Aorta (tissue), 5 donors: ENCODE results near the gene AADACL4. TPM values are rescaled to one million over a fixed set of nuclear protein-coding genes. Genes with fewer than 3 reads are reported as not detected.

Source experiments
- ATAC-seq: fragments of 200-7000 bp; cut with Tn5 transposase; one replicate; pipeline ENCODE4 v1.9.1; 2022; ENCODE audit warnings: moderate library complexity; ENCODE audit not compliant: low FRiP score
- DNase-seq, 2 donors: peaks; one replicate each; pipeline ENCODE4 v3.0.0-alpha.2; 2020
- H3K27ac ChIP-seq, 2 donors: one replicate each; pipeline ENCODE4 v1.5.1; 2013; ENCODE audit warnings: low read length in 2 of 2, mild to moderate bottlenecking in 2 of 2, moderate library complexity in 2 of 2, control low read depth in 1 of 2, inconsistent platforms in 1 of 2, low read depth in 1 of 2
- H3K27me3 ChIP-seq, 2 donors: one replicate each; pipeline ENCODE4 v1.6.1; 2013; ENCODE audit warnings: control low read depth in 1 of 2, low read length in 1 of 2, mild to moderate bottlenecking in 1 of 2, moderate library complexity in 1 of 2; ENCODE audit not compliant: insufficient read depth in 2 of 2, control insufficient read depth in 1 of 2
- H3K36me3 ChIP-seq, 2 donors: one replicate each; pipeline ENCODE4 v1.6.1; 2013; ENCODE audit warnings: control low read depth in 1 of 2, low read length in 1 of 2, mild to moderate bottlenecking in 1 of 2; ENCODE audit not compliant: insufficient read depth in 2 of 2, control insufficient read depth in 1 of 2
- H3K4me1 ChIP-seq, 2 donors: one replicate each; pipeline ENCODE4 v1.6.1; 2013; ENCODE audit warnings: low read length in 2 of 2, control low read depth in 1 of 2, mild to moderate bottlenecking in 1 of 2, moderate library complexity in 1 of 2; ENCODE audit not compliant: insufficient read depth in 2 of 2, control insufficient read depth in 1 of 2
- H3K4me3 ChIP-seq, 2 donors: one replicate each; pipeline ENCODE4 v1.5.1; 2013; ENCODE audit warnings: low read length in 2 of 2, control low read depth in 1 of 2, mild to moderate bottlenecking in 1 of 2
- H3K9me3 ChIP-seq: one replicate; pipeline ENCODE4 v1.6.1; 2013; ENCODE audit warnings: mild to moderate bottlenecking, low read length; ENCODE audit not compliant: control insufficient read depth
- WGBS, 2 donors: extraction: QIAGEN DNeasy Blood & Tissue Kit; methylation state at CpG; one replicate each; pipeline ENCODE4 v1.1.7; 2013; 5-methylcytosine and 5-hydroxymethylcytosine counted together
- intact Hi-C, 2 donors: fragments of 100-400 bp; cut with DNase I; formaldehyde crosslinking; loops; one replicate each; pipeline versions ENCODE4 v1.14.2 to v1.15.0; 2022
- polyA plus RNA-seq, 2 donors: library from polyadenylated mRNA; stranded (reverse); fragments of 200-250 nt; gene quantifications; one replicate each; pipeline ENCODE4 v1.2.3, GENCODE V29; 2013
- total RNA-seq, 2 donors: library from RNA; stranded (reverse); fragmentation: NEBNext Ultra II Directional; extraction: Animal tissue kit (Norgen Biotek cat#: 25700); gene quantifications; one replicate each; pipeline ENCODE4 v1.2.1, GENCODE V29; 2021
- donor health status: healthy with polysubstance abuse.
- donor health status: Bipolar disorder and iron deficiency.
- donor health status: DM: no; HTN: no; CAD: no.
- donor health status: DM: no; HTN: no; CAD: no.
- donor health status: DM: yes; HTN: yes; CAD: no.

AADACL4 gene
- total and polyA plus RNA-seq, 4 donors, result not detected

DNA sequence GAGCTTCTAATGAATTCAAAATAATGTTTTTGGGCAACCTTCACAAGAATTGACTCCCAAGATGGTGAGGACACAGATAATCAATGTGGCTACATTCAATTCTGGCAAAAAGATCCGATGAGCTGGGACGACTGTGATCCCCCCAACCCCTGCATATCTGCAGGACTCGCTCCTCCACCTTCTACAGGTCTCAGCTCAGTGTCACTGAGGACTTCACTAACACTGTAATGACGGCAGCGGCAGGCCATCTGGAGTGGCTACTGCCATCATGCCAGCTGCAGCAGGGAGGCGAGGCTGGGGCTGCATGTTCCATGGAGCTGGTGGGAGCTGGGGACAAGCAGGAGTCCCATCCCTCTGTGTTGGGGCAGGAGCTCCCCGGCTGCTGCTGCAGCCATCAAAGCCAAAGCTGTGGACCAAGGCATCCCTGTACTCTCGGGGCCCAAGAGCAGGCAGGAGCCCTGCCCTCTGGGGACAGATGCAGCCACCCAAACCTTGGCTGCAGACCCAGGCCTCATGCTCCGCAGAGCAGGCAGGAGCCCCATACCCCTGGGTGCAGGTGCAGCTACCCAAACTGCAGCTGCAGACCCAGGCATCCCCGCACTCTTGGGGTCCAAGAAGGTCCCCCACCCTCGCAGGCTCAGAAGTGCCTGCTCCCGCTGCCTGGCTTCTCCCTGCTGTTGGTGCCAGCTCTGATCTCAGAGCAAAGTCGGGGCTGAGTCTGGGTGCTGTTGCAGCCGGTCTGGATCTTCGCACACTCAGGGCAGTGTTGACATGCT is 13.7 kb upstream of the AADACL4 start:
- no peaks in the 10 kb centered on the region for H3K9me3 ChIP-seq
- no peaks in the 10 kb centered on the region for H3K27me3 ChIP-seq
- H3K4me3 ChIP-seq, result no peak overlapping the region
- 58 to 66% methylated on average over 15 of the region's 15 CpGs for WGBS, 2 donors
- ATAC-seq (no peak), DNase-seq (no peak)
- no peaks in the 10 kb centered on the region for H3K36me3 ChIP-seq
- intact Hi-C loops, result no loop called here
- no peaks in the 10 kb centered on the region for H3K4me1 ChIP-seq
- no peak overlapping the region for H3K27ac ChIP-seq

DNA sequence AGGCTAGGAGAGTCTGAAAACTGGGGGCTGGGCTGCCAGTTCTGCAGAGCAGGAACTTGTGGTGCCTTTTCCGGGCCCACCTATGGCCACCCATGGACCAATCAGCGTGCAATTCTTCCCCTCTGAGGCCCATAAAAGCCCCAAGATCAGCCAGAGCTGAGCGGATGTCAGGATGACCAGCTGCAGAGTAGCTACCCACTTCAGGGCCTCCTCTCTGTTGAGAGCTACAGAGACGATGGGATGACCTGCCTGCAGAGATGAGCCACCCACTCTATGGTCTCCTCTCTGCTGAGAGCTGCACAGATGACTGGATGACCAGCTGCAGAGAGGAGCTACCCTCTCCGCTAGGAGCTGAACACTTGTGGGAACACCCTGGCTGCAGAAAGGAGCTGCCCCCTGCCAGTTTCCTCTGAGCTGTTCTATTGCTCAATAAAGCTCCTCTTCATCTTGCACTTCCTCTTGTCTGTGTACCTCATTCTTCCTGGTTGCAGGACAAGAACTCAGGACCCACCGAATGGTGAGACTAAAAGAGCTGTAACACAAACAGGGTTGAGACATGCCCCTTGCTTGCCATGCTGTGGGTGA is 12.8 kb upstream of the AADACL4 start:
- ATAC-seq (no peak), DNase-seq (no peak)
- H3K4me3 ChIP-seq, result no peak overlapping the region
- no peaks in the 10 kb centered on the region for H3K9me3 ChIP-seq
- no peaks in the 10 kb centered on the region for H3K27me3 ChIP-seq
- intact Hi-C loops, result no loop called here
- no peak overlapping the region for H3K27ac ChIP-seq
- H3K4me1 ChIP-seq, result no peaks in the 10 kb centered on the region
- WGBS, 2 donors, result 76 to 87% methylated on average over 6 of the region's 6 CpGs
- no peaks in the 10 kb centered on the region for H3K36me3 ChIP-seq

DNA sequence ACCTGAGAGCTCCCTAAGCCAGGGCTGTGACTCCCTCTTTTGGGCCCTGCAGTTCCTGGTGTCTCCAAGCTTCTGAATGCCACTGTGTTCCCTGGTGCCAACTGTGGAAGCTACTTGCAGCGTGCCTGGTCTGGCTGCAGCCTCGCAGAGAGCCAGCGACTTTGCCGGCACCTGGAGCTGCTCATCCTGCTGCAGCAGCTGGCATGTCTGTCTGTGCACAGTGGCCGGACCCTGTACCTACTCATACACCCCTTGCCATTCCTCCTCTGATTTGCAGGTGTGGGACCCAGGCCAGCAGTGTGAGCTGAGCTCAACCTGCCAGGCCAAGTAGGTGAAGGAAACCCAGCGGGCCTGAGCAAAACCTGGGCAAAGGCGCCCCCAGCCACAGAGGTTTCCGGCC is 12.3 kb upstream of the AADACL4 start:
- H3K4me3 ChIP-seq, result no peak overlapping the region
- WGBS, 2 donors, result 95% methylated on average over 8 of the region's 8 CpGs
- H3K4me1 ChIP-seq, result no peaks in the 10 kb centered on the region
- ATAC-seq, result no peak
- no peak for DNase-seq
- no peaks in the 10 kb centered on the region for H3K27me3 ChIP-seq
- H3K36me3 ChIP-seq, result no peaks in the 10 kb centered on the region
- H3K9me3 ChIP-seq, result no peaks in the 10 kb centered on the region
- H3K27ac ChIP-seq, result no peak overlapping the region
- intact Hi-C loops, result no loop called here

- Histone ChIP-seq H3K36me3 (no peaks in the 10 kb centered on the region), H3K4me3 (no peak overlapping the region), H3K27ac (no peak overlapping the region), H3K9me3 (no peaks in the 10 kb centered on the region), H3K4me1 (no peaks in the 10 kb centered on the region), H3K27me3 (no peaks in the 10 kb centered on the region)
- no peak for ATAC-seq
- 77% methylated on average over 8 of the region's 8 CpGs for whole genome bisulfite sequencing, 2 donors
- intact Hi-C loops, result no loop called here
- DNase-seq, result no peak
Observed at GRCh38 chr1:12634156-12634555, 9.7 kb upstream of the AADACL4 start.

DNA sequence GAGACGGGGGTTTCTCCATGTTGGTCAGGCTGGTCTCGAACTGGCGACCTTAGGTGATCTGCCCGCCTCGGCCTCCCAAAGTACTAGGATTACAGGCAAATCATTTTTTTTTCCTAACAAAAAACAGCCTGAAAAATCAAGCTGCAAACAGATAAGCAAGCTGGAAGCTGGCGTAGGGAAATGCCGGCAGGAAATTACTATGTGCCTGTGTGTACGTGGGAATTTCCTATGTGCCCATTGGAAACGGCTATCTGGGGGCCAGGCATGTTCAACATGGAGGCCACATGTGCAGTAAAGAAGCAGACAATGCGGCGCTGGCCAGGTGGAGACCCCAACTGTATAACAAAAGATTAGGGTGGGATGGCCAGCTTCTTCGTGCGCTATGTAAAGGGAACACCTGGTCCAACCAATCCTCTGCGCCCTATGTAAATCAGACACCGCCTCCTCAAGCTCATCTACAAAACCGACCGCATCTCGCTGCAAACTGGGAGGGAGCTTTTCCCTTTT is 9.1 kb upstream of the AADACL4 start:
- Histone ChIP-seq H3K9me3 (no peaks in the 10 kb centered on the region), H3K4me1 (no peaks in the 10 kb centered on the region), H3K27me3 (no peaks in the 10 kb centered on the region), H3K4me3 (no peak overlapping the region), H3K27ac (no peak overlapping the region), H3K36me3 (no peaks in the 10 kb centered on the region)
- WGBS, 2 donors, result 87 to 92% methylated on average over 18 of the region's 18 CpGs
- ATAC-seq, result no peak
- intact Hi-C loops, result loop anchor here in 1 of 2 donors (5.0 kb wide), 1 partner anchor 322 kb away; no protein-coding TSS in a partner anchor
- DNase-seq, result no peak

GRCh38 chr1:12636098-12636950 is 7.6 kb upstream of the AADACL4 start:
- peak; percentile 63 for ATAC-seq
- no peak overlapping the region for H3K4me3 ChIP-seq
- DNase-seq, result peak; percentile 62 to 82
- no peaks in the 10 kb centered on the region for H3K4me1 ChIP-seq
- intact Hi-C loops, result loop anchor here in 1 of 2 donors (5.0 kb wide), 1 partner anchor 324 kb away; no protein-coding TSS in a partner anchor
- H3K27me3 ChIP-seq, result no peaks in the 10 kb centered on the region
- 52 to 61% methylated on average over 15 of the region's 15 CpGs for WGBS, 2 donors
- H3K36me3 ChIP-seq, result no peaks in the 10 kb centered on the region
- H3K9me3 ChIP-seq, result no peaks in the 10 kb centered on the region
- H3K27ac ChIP-seq, result no peak overlapping the region

GRCh38 chr1:12637693-12638092 is 6.2 kb upstream of the AADACL4 start:
- H3K36me3 ChIP-seq, result no peaks in the 10 kb centered on the region
- 23 to 45% methylated on average over 8 of the region's 8 CpGs for WGBS, 2 donors
- H3K4me1 ChIP-seq, result no peaks in the 10 kb centered on the region
- DNase-seq, result peak in 1 of 2 donors; percentile 25
- H3K4me3 ChIP-seq, result no peak overlapping the region
- no peak for ATAC-seq
- H3K27ac ChIP-seq, result no peak overlapping the region
- intact Hi-C loops, result loop anchor here in 1 of 2 donors (5.0 kb wide), 1 partner anchor 325 kb away; no protein-coding TSS in a partner anchor
- no peaks in the 10 kb centered on the region for H3K27me3 ChIP-seq
- H3K9me3 ChIP-seq, result no peaks in the 10 kb centered on the region

DNA sequence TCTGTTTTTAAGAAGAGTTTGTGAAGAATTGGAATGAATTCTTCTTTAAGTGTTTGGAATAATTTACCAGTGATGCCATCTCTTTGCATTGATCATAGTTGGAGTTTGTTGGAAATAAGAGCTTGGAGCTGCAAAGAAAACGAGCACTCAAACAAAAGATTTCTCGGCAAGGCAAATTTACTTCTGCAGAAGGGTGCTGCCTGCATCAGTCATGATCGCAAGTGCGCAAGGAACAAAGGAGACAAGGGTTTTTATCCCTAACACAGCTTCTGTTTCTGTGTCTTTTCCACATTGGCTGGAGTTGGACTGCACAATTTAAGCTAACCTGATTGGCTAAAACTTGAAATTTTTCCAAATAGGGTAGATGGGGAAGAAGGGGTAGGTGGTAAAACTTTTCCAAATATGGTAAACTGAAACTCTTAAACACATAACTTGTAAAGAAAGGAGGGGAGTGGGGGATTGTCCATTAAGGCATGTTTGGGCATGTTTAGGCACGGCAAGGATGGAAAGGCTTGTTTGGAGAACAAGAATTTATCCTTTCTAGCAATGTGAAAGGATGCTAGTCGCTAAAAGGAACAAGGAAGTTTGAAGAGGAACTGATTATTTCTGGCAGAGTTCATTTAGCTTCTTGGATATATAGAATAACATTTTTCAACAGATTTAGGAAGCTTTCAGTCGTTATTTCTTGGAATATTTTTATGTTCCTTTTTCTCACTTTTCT is 3.5 kb upstream of the AADACL4 start:
- H3K27me3 ChIP-seq, result no peaks in the 10 kb centered on the region
- intact Hi-C loops, result no loop called here
- H3K27ac ChIP-seq, result no peak overlapping the region
- DNase-seq, result no peak
- no peaks in the 10 kb centered on the region for H3K36me3 ChIP-seq
- H3K9me3 ChIP-seq, result no peaks in the 10 kb centered on the region
- H3K4me1 ChIP-seq, result no peaks in the 10 kb centered on the region
- WGBS, 2 donors, result 93 to 96% methylated on average over 7 of the region's 7 CpGs
- no peak overlapping the region for H3K4me3 ChIP-seq
- no peak for ATAC-seq
